HG03460 (cell line): ENCODE results near the gene TMEM270.

Experiments
- ATAC-seq: cut with Tn5 transposase; IDR thresholded peaks from one replicate; pipeline ENCODE4 v1.9.1; 2021; ENCODE audit not compliant: unreplicated experiment

The TMEM270 gene

DNA sequence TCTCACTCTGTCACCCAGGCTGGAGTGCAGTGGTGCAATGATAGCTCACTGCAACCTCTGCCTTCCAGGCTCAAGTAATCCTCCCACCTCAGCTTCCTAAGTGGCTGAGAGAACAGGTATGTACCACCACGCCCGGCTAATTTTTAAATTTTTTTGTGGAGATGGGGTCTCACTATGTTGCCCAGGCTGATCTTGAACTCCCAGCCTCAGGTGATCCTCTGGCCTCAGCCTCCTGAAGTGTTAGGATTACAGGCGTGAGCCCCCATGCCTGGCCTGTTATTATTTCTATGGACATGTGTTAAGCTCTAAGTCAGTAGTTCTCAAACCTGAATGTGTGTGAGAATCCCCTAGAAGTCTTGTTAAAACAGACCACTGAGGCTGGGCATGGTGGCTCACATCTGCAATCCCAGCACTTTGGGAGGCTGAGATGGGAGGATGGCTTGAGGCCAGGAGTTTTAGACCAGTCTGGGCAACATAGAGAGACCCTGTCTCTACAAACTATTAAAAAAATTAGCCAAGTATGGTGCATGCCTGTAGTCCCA is 24.5 kb downstream of the TMEM270 start:
- ATAC-seq = no peak

DNA sequence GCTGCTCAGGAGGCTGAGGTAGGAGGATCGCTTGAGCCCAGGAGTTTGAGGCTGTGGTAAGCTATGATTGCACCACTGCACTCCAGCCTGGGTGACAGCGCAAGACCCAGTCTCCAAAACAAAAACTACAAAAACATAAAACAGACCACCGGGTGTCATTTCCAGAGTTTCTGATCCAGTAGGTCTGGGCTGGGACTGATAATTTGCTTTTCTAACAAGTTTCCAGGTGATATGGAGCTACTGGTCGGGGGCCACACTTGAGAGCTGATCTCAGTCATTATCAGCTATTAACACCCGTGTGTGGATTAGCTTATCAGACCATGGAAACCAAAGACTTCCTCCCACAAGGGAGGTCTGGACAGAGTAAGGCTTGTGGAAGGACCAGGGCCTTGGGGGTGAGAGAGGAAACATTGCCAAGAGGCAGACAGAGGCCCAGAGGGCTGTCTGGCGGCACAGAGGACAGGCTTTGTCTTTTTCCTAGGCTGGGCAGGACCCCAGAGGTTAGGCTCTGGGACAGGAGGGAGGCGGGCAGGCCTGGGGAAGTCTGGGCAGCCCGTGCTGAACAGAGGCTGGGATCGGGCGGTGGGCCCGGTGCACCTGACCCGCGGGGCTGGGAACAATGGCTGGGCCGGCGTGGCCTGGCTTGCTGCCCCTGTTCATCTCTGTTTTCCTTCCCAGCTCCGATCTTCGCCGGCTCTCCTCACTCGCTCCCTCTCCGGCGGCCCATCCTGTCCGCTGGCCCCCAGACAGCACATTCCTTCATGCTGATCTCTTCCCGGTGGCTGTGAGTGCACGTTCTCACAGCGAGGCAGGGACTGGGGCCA is 25.2 kb downstream of the TMEM270 start:
- ATAC-seq = no peak

DNA sequence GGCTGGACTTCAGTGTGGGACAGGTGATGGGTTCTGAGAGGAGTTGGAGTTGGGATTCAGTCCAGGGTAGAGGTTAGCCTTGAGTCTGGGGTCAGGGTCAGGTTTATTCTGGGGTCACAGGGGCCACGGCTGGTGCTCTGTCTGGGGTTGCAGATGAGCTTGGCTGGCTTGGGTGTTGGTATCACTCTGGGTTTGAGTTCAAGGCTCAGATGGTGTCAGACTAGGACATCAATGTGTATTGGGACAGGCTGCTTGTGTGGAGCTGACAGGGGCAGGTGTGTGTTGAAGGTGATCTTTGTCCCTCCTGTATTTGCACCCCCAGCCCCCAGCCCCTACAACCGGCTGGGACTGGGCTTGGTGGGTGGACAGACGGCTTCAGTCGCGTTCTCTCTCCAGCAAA is 26.8 kb downstream of the TMEM270 start:
- no peak for ATAC-seq

DNA sequence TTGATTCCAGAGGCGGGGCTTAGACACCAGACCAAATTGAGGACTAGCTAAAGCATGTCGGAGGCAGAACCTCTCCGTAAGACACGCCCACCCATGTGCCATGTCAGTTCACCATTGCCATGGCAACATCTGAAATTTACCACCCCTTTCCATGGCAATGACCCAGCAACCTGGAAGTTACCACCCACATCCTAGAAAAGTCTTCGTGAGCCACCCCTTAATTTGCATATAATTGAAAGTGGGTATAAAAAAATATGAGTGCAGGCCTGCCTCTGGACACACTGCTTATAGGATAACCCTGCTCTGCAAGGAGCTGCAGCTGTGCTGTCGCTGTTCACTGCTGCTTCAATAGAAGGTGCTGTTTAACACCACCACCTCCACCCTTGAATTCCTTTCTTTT is 28.0 kb downstream of the TMEM270 start:
- no peak for ATAC-seq

DNA sequence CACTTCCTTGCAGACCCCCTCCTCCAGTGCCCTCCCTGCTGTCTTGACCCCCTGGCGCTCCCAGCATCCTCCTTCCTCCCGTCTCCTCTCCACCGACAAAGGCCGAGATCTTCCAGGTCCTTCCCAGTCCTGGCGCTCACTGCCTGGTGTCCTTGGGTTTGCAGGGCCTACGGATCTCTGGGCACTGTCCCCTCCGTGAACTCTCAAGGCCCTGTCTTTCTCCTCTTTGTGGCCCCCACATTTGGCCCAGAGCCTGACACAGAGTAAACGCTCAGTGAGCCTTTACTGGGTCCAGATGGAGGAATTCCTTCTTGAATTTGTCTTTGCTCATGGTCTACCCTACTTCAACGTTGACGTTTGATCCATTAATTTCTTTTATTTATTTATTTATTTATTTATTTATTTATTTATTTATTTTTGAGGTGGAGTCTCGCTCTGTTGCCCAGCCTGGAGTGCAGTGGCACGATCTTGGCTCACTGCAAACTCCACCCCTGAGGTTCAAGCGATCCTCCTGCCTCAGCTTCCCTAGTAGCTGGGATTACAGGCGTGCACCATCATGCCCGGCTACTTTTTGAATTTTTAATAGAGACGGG is 29.7 kb downstream of the TMEM270 start:
- no peak for ATAC-seq

DNA sequence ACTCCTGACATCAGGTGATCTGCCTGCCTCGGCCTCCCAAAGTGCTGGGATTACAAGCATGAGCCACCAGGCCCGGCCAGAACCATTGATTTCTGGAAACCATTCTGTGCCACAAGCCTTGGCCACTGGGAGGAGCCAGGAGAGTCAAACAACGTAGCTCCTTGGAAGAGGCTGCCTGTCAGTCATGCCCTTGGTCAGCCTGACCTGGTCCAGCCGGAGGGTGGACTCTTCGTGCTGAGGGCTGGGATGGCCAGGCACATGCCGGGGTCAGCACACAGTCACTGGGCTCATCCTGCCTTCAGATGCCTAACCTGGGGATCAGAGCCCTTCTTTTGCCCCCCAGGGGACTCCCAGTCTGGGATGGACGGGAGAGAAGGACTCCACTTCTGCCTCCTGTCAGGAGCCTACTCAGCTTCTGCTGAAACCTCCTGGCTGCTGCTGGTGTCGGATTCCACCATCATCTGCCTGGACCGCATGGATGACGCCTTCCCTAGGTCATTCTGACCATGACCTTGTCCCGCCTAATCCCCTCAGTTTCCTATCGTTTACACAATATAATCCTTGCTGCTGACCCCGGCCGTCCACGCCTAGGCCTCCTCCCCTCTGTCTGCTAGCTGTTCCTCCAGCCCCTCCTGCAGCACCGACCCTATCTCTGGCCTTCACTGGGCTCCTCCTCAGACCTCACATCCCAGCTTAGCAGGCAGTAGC is 30.4 kb downstream of the TMEM270 start:
- ATAC-seq = no peak

DNA sequence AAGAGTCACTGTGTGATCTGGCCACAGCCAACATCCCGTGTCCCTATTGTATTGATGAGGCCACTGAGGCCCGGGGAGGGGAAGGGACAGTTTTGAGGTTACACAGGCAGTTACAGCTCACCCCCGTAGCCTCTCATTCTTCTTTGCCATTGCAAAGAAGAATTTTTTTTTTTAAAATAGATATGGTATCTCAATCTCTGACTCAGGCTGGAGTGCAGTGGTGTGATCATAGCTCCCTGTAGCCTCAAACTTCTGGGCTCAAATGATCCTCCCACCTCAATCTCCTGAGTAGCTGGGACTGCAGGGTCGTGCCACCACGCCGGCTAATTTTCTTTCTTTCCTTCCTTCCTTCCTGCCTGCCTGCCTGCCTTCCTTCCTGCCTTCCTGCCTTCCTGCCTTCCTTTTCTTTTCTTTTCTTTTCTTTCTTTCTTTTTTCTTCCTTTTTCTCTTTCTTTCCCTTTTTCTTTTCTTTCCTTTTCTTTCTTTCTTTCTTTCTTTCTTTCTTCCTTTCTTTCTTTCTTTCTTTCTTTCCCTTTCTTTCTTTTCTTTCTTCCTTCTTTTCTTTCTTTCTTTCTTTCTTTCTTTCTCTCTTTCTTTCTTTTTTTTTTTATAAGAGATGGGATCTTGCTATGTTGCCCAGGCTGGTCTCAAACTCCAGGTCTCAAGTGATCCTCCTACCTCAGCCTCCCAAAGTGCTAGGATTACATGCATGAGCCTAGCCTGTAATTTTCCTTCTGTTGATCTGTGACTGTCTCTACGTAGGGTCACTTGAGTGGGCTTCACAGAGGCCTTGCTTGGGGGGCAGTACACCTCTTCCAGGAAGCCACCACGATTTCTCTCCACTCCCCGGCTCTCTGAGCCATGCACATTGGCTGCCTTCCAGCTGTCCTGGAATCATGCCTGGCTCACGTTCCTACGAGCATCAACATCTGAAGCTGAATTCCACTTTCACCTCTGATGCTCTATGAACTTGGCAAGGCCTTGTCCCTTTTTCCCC is 31.3 kb downstream of the TMEM270 start:
- no peak for ATAC-seq

DNA sequence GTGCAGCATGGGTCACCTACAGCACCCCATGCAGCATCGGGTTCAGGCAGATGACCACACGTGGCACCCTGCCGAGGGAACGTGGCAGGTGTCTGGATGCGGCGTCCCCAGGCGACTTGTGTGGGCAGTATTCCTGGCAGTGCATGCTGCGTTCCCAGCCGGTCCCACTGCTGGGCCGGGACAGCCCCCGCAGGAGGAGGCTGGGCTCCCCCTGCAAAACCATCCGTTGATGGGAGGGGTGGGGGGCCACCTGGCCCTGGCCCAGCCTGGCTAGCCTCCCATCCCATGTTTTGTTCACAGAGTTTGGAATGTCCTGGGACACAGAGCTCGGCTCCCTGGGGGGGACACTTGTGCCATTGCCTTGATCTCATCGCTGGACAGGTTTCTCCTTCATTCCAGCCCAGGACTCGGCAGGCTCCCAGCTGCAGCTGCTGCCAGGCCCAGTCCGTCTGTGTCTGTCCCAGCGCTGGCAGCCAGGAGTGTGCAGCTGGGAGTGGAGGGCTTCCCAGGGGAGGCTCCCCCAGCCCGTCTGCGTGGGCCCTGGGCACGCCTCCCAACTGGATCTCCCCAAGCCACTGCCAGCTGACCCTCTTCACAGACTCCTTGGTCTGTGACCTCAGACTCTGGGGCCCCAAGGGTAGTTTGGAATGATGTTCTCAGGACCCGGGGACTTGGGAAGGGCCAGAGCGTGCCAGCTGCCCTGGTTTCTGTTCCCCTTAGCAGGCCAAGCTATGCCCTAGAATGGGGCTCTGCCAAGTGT is 32.6 kb downstream of the TMEM270 start:
- ATAC-seq = no peak

DNA sequence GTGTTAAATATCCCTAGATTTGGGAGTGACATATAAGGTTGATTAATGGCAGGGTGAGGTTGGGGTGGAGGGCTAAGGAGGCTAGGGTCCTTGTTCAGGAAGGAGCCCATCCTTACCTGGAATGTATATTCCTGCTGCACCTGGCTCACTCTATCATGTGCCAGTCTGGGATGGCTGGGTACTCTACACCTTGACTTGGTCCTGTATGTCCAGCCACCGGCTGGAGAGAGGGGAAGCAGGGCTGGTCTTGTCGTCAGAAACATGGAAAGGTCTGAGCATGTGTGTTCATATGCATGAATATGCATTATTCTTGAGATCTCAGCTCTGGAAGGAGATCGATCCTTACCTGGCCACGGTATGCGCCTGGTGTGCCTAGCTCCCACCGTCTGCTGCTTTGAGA is 33.2 kb downstream of the TMEM270 start:
- ATAC-seq = no peak

DNA sequence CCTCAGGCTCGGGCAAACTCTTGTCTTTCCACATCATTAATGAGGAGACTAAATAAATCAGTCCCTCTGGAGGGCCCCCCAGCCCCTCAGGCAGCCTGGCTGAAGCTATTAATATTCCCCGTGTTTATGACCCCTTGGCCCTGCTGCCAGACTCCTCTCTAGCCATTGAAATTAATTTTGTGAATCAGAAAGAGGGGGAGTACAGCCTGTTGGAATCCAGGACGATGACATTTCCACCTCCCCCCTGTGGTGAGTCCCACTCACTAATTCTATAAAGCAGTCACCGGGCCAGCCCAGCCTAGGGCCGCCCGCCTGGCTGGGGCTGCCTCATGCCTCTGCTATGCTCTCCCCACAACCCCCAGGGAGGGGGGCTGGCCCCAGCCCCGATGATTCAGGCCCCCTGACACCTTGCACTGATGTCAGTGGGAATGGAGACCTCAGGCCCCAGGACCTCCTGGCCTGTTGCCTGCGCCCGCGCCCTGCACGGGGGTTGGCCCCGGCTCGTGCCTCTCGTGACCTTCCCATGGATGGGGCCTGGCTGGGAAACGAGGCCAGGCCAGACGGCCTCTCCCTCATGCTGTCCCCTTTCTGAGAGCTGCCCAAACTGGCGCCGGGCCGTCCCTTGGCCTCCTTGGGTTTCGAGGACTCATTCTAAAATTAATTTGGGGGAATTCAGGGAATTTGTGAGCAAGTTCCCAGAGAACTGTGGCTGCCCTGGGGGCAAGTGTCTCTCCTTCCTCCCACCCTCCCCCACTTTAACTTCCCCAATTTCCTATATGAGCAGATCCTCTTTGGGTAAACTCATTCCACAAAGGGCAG is 34.0 kb downstream of the TMEM270 start:
- ATAC-seq = no peak

DNA sequence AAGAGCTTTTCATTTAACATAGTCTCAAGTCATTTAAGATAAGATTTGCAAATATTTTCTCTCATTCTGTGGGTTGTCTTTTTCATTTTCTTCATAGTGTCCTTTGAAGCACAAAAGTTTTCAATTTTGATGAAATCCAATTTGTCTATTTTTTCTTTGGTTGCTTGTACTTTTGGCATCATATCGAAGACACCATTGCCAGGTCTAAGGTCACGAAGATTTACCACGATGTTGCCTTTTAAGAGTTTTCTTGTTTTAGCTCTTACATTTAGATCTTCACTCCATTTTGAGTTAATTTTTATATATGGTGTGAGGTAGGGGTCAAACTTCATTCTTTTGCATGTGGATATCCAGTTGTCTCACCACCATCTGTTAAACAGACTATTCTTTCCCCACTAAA is 34.7 kb downstream of the TMEM270 start:
- ATAC-seq = no peak

DNA sequence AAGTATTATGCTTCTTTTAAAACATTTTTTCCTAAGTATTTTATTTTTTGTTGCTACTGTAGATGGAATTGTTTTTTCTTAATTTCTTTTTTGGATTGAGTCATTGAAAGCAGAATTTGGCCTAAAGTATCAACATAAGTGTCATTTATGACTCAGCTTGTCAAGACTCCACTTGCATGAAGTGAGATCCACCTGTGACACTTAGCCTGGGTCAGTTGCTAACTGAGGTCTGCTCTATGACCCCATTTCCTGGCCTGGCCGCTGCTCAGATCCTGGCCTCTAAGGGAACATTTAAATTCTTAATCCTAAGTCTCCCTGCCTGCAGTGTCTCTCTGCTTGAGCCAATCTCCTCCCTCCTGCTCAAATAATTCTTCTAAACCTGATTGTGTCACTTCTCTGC is 35.5 kb downstream of the TMEM270 start:
- no peak for ATAC-seq

DNA sequence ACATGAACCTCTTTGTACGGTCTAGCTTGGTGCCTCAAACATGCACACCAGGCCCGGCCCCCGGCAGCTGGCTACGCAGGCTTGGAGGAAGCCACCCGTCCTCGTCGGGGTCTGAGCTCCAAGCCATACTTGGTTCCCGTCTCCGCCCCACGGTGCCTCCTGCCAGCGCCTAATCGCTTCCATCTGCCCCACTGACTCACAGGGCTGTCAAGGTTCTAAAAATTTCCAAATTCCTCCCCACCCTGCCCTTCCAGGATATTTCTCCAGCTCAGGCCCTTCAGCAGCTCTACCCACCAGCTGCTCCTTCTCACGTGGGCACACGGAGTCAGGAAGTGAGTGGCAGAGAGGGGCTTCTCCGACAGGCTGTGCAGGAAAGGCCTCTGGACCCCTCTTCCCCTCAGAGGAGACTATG is 38.8 kb downstream of the TMEM270 start:
- ATAC-seq = no peak

DNA sequence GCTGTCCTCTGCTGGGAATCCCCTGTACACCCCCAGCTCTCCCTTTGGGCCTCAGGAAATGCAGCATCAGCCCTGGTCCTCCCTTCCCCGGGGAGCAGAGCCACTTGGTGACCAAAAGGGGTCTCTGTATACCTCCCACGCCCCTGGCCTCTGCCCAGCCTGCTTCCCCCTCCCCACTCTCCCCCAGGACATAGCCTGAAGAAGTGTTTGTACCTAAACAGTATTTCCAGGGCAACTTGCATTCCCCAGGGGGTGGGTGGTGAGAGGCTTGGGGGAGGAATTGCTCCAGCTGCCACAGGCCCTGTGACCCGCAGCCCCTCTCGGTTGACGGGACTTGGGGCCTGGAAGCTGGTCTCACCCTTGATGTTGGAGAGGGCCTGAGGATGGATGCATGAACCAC is 39.3 kb downstream of the TMEM270 start:
- ATAC-seq = no peak

DNA sequence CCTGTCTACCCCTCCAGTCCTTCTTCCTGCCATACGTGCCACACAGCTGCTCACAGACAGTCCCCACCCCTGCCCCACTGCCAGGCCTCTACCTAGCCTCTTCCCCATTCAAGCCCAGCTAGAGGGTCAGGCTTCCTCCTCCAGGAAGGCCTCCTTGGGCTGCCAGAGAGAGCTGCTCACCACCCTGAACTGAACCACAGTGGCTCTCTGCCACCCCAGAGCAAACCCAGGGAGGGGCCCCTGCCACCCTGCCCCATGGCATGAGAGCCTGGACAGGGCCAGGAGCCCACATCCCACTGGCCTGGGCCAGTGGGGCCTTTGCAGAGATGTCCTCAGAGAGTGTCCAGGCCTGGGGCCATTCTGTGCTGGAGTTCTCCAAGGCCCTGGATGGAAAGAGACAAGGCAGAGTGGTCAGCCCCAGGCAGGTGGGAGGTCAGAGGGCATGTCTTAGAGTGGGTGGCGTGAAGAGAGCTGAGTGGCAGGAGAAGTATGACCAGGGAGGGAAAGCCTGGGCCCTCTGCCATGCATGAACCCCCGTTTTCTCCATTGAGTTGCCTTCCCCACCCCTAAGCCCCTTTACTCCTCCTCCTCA is 40.4 kb downstream of the TMEM270 start:
- no peak for ATAC-seq

DNA sequence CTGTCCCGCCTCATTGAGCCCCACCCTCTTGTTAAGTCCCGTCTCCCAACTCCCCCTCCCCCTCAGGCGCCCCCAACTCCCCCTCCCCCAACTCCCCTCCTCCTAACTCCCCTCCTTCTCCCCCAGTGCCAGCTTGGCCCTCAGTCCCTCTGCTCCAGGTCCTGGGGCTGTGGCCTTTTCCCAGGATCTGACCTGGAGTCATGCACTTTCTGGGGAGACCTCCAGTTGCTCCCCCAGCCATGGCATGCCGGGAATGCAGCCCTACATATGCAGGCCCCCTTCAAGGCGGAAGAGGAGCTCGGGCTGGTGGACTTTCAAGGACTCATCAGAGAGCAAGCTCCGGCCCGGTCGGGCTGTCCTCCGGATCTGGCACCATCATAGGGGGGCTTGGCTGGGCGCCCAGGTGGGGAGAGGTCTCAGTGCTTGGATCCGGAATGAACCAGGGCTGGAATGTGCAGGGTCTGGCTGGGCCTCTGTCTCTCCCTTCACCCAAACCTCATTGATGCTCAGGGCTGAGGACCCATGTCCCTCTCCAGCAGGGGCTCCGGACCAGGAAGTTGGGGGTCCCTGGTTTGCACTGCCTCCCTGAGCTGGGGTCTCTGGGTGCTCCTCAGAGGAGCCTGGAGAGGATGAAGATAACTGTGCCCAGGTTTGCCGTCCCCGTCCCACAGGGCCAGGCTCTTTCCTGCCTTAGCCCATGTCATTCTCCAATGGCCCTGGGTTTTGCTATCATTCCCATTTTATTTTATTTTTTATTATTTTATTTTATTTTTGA is 41.1 kb downstream of the TMEM270 start:
- no peak for ATAC-seq

DNA sequence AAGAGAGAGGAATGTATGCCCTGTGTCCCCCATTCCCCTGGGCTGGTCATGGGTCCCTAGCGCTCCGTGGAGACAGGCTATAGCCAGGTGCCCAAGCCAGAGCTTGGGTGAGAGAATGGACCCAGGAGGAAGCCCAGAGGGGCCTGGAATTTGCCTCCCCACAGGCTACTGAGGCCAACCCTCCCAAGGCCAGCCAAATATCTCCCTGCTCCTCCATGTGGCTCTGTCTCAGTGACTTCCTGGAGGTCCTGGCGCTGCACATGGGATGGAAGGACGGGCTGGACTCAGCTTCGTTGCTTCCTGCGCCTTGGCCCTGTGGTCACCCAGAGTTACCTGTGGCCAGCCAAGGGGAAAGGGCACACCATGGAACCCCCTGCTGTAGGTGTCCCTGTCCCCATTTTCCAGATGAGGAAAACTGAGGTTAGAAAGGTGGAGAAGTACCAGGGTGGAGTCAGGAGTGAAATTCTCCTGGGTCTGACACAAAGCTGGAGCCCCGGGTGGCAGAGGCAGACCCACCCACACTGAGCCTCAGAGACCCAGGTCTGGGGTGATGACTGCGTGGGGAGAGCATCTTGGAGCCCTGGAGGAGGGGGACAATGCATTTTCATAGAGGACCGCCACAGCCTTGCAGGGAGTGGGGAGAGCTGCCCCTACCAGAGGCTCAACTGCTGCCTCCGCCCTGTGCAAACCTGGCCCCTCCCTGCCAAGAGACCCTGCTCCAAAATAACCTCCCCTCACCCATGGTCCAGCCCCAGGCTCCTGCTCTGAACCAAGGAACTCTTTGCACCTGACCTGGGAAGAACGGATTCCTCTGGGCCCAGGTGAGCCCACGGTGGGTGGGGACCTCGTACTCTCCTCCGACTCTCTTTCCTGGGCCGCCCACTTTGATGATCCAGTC is 42.6 kb downstream of the TMEM270 start:
- no peak for ATAC-seq
